Measurements from ENCODE around the gene PHKB.

Gene PHKB

DNA sequence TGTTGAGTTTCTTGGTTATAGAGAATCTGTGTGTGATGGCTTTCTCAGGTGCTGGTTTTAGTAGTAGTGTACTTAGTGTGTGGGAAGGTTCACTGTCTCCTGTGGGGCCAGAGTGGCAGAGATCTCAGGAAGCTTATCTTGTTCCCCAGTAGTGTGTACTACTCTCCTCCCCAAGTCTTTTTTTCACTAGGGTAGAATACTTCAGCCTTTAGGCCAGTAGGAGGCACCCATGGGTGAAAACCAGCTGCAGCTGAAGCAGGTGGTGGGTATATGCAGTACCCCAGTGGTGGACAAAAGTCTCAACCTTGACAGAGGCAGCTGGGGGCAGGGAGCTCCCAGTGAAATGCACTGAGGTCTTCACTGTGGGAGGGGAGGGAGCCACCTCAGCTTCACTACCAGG lies 109.9 kb downstream of the PHKB start:
- no peak for DNase-seq (ENCODE audit: low read depth)

DNA sequence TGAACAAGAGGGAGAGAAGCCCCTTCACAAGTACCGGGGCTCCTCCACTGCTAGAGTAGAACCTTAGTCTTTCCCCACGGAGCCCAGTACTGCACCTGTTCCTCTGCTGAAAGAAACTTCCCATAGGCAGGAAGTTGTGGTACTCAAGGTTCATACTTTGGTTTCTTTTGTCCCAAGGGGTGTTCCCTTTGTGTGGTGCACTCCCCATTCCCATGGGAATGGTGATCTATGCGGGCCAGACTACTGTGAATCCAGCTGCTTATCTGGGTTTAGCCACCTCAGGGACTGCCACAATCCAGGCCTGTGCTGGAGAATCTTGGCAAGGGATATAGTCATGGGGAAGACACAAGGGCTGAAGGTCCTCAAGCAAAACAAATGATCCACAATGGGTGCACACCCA lies 110.6 kb downstream of the PHKB start:
- no peak for DNase-seq (ENCODE audit: low read depth)

DNA sequence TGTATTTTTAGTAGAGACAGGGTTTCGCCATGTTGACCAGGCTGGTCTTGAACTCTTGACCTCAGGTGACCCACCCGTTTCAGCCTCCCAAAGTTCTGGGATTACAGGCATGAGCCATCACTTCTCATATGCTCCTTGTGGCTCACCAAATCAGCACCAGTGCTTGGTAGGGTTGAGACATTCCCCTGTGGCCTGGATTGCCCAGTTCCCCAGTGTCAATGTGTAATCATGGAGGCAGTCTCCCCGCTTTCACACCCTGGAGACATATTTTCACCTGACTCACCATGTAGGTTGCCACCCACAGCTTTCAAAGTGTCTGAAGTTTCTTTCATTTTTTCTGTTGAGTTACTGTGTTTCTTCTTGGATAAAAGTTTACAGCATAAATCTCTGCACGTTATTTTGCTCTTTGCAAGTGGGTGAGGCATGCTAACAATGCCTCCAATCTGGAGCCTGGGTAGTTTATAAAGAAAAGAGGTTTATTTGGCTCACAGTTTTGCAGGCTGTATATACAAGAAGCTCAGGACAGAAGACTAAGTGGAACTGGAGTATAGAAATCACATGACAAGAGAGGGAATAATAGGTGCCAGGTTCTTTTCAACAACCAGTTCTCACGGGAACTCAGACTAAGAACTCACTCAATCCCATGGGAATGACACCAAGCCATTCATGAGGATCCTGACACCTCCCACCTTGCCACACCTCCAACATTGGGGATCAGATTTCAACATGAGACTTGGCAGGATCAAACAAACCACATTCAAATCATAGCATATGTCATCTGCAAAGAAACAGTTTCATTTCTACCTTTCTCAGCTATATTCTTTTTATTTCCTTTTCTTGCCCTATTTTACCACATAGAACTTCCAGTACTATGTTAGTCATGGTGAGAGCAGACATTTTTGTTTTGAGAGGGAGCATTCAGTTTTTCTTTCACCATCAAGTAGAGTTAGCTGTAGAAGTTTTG lies 113.2 kb downstream of the PHKB start:
- DNase-seq (ENCODE audit: low read depth): peak; percentile 40

DNA sequence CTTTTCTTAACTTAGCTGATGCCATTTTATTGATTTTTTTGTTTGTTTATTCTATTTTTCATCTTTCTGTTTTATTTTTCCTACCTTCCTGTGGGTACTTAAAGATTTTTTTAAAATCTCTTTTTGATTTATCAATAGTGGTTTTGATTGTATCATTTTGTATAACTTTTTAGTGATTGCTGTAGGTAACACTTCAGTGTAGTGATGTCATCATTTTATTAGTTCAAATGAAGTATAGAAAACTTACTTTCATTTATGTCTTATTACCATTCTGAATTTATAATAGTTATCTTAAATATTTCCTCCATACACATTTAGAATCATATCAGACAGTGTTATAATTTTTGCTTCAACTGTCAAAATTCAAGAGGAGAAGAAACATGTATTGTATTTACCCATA lies 115.9 kb downstream of the PHKB start:
- no peak for DNase-seq (ENCODE audit: low read depth)

DNA sequence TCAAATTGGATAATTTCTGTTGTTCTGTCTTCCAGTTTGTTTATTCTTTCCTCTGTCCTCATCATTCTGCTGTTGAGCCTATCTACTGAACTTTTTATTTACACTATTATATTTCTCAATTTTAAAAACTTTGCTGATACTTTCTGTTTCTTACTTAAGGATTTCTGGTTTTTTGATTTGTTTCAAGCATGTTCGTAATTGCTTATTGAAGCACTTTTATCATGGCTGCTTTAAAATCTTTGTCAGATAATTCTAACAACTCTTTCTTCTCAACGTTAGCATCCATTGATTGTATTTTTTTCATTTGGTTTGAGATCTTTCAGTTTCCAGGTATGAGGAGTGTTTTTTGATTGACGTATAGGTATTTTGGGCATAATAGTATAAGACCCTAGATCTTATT lies 116.9 kb downstream of the PHKB start:
- DNase-seq (ENCODE audit: low read depth): no peak

DNA sequence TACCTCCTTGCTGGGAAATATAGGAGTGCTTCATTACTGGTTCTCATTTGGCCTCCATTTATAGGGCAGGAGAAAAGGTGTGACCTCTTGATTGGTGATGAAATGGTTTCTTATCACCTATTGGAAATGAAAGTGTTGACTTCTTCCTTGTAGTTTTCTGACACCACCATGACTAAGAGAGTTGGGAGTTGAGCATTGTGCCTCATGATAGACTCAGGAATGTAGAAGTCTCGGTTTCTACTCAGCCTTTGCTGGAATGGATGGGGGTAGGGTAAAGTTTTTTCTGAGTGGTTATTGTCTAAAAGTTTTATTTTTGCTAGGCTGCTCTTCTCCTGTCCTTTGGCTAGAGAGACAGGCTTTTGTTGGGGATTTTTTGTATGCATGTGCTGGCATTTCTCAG lies 117.4 kb downstream of the PHKB start:
- no peak for DNase-seq (ENCODE audit: low read depth)

DNA sequence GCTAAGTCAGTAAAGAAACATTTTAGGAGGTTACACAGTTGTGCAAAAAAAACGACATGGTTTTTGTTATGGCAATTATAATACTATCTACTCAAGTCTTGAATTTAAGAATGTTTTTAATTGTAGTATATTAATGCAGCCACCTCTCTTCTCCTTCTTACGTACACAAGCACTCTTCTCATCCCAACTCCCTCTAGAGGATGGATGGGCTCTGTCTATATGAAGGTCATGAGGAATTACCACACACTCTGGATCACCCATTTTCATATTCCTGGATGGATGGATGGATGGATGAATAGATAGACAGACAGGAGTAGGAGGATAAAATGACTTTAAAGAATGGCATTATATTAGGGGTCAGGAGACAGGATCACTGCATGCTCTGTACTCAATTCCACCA lies 120.0 kb downstream of the PHKB start:
- no peak for DNase-seq (ENCODE audit: low read depth)

DNA sequence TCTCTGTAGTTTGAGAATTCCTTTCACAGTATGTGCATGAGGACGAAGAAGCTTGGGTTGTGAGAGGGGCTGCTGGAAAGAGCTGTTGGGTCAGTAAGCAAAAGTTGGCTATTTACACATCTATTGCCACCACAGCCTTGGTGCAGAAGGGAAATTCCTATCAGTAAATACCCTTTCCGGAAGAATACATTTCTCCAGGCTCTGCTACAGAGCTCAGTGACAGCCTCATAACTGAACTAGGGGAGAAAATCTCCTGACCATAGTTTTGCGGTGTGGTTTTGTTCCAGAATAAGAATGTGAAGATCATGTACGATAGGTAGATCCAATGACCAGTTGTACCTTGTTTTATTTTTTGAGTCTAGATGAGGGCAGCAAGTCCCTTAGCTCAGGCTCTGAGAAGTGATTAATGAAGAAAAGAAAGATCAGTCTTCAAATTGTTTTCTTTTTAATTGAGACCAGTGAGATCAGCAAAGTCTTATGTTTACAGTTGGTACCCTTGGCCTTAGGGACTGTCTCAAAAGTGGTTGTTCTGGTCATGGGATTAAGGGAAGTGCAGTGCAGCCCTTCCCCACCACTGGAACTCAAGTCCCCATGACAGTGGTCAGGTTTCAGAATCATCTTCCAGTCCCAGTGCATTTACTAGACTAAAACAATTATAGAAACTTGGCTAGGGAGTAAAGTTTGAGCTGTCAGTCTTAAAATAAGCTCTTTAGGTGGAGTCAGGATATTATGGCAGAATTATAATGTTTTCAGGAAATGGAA lies 123.5 kb downstream of the PHKB start:
- no peak for DNase-seq (ENCODE audit: low read depth)

DNA sequence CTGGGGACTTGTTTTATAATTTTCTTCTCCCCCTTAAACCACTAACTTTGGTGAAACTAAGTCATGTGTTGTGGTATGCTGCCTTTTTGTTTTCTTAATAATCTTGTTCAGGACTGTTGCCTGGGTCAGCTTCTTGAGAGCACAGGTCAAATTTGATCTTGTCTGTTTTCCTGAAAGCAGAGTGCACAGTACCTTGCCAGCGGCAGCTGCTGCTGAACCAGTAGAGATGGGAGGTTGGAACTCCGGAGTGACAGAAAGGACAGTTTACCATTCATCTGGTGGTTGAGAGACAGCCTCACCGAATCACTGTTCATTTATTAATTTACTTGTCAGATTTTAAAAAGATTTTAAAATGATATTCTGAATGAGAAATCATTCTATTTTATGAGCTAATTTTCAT lies 125.0 kb downstream of the PHKB start:
- DNase-seq (ENCODE audit: low read depth): no peak

DNA sequence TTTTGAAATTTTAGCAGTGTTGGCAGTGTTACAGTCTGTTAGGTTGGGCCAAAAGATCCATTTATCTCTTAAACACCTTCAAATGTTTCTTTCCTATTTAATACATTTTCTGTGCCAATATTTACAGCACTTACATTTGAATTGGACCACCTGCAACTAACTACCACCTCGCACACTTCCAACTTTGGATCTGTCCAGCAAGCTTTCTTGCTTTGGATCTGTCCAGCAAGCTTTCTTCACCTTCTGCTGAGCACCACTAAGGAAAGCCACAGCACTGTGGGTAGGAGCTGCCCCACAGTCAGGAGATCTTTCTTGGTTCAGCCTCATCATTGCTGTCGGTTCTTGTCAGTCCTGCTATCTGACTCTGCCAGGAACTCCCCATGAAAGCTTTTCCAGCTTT lies 129.3 kb downstream of the PHKB start:
- DNase-seq (ENCODE audit: low read depth): no peak

DNA sequence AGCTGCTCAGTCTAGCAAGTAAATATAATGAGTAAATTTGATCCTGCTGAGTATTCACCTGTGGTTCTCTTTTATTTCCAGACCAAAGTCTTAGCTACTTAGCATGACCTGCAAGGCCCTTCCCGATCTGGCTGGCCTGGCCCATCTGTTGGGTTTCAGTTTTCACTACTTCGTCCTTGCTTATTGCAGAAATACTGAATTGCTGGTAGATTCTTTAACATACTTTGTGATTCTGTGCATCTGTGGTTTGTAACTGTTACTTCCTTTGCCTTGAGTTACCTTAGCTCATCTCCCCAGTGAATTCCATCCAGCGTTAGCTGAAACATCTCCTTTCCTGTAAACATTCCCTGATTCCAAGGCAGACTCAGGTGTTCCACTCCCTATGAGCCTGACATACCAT lies 131.1 kb downstream of the PHKB start:
- DNase-seq (ENCODE audit: low read depth): no peak

DNA sequence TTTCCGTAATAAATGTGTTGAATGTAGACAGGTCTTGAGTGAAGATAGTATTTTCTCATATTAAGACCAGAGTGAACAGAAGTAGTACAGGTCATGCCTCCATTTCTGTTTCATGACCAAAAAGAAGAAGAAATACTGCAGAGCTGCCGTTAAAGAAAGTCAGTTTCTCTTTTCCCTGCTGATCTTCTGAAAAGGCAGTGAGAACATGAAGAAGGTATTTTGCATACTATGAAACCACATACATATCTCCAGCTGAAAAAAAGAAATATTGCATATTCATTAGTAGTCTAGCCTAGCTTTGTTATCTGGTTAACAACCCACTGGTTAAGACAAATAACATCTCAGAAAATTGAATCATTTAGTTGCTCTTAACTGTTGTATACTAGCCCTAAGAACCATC lies 138.4 kb downstream of the PHKB start:
- no peak for DNase-seq (ENCODE audit: low read depth)

DNA sequence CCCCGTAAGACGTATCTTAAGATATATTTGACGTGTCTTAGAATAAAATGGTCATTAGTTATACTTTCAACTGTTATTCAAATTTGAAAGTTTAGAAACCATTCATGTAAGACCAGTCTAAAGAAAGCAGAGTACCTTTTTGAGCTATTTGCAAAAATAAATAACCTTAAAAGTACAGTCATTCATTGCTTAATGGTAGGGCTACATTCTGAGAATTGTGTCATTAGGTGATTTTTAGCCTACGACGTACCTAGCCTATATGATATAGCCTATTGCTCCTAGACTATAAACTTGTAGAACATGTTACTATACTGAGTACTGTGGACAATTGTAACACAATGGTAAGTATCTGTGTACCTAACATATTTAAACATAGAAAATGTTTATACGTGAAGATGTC lies 139.2 kb downstream of the PHKB start:
- DNase-seq (ENCODE audit: low read depth): no peak

DNA sequence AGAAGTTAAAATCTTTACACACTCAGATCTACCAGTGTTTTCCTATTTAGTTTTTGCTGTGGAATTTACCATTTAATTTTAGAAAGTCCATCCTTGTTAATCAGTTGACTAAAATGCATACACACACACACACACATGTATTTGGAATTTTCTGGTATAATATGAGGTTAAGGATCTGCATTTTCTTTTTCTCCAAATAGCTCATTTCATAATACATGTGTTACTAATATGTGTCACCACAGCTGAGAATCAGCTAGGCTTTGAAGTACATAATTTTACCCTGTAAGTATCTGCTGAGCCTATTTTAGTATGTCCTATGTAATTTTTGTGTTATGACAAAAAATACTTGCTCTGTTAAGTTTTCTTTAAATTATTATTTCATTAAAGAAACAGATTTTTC lies 143.2 kb downstream of the PHKB start:
- no peak for DNase-seq (ENCODE audit: low read depth)

DNA sequence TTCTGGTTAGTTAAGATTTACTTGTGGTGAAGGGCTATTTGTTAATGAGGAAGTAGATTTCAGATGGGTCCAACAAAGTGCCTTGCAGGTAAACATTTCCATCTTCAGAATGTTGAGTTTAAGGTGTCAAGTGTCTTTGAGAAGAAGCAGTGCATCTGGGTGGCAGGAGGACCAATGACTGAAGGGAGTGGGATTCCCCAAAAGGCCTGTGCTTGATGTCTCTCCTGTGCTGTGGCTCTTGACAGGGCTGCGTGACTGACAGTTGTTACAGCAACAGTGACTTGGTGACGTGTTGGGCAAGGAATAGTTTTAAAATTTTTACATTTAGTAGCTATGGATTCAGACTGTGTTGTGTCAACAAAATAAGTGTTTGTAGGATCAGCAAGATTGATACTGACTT lies 149.9 kb downstream of the PHKB start:
- DNase-seq (ENCODE audit: low read depth): no peak

DNA sequence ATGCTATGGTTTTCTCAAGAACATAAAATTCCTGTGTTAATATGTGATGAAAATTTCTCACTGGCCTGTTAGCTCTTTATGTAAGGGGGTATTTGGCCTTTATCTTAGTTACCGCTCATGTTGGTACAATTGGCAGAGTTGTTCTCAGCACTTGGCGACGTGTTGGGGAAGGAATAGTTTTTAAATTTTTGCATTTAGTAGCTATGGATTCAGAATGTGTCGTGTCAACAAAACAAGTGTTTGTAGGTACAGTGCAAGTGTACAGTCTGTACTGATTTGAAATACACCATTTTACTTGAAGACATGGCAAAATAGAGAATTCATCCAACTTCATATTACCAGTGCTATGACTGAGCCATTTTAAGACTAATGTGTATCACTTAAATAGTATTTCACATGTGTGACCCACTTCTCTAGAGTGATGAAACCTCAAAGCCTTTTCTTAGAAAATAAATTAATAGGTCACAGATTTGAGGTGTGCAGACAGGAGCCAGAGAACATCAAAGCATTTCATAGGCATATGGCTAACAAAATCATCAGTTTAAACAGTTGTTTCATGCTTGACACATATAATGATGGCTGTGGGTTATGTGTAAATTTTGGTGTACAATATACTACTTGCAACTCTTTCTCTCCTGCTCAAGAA lies 150.8 kb downstream of the PHKB start:
- no peak for DNase-seq (ENCODE audit: low read depth)

DNA sequence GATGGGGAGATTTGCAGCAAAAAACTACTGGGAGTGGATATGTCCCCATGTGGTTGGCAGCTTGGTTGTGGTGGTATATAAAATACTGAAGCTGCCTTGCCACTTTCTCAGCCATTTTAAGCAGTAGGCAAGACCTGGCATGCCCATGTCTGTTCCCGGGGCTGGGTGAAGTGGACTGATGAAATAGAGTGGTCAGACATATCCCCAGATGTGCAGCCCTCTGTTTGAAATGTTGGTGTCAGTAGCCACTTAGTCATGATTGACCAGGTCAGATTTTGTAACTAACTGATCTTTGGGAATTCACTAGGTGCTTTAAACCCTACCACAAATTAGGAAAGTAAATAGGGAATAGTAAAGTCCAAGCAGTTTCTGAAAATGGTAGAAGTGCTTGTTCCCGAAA lies 151.6 kb downstream of the PHKB start:
- no peak for DNase-seq (ENCODE audit: low read depth)

DNA sequence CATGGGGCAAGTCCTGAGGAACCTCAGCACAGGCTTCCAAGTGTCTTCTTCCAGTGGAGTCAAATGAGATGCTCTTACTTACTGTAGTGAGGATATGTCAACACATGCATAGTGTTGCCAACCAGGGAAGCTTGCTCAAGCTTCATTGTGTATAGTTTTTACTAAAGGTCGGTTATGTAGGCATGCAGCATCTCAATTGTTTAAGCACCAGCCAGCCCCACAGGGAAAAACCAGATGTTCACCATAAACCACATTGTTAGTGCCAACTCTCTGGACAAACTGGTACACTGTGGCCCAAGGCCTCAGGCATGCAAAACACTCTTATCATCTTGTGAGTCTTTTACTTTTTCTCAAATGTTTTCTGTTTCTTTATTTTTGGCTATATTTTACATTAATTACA lies 152.1 kb downstream of the PHKB start:
- DNase-seq (ENCODE audit: low read depth): no peak

DNA sequence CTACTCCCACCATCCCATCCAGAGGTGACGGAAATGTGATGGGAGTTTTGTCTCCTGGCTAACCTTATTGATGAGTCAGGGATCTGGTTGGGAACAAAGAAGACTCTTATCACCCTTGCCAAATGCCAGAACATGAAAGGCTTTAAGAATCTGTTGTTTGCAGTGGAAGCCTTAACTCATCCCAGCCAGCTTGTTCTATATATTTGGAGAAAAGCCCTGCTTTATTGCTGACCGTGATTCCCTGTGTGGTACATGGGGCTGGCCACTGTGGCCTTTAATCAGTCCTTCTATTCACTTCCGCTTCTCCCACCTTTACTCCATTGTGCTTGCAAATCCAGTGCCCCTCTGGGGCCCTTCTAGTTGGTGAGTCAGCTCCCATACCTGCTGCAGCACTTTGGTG lies 156.6 kb downstream of the PHKB start:
- DNase-seq (ENCODE audit: low read depth): no peak

DNA sequence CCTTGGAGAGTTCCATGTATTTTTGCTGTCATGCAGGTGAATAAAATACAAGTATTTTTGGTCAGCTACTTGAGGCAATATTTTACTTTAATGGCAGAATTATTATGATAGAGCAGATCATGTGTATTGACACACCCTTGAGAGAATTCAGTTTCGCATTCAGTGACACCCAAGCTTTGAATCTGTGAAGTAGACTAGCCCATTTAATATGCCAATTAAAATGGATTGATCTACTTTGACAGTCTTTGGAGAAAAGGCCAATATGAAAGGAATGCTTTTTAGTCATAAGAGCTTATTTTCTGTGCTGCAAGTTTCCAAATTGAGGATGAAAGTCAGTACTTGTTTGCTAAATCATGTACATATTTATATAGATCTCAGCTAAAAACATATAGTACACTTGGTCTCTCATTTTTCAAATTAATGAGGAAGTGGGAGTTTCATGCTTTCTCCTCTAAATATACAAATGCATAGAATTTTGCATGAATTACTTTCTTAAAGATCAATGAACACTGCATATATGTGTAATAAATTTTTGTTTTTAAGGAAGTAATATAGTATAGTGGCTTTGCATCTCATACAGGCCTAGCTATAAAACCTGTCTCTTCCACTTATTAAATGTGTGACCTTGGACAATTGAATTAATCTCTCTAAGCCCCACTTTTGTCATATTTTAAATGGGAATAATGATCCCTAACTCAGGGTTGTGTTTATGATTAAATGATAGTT lies 161.5 kb downstream of the PHKB start:
- no peak for DNase-seq (ENCODE audit: low read depth)

DNA sequence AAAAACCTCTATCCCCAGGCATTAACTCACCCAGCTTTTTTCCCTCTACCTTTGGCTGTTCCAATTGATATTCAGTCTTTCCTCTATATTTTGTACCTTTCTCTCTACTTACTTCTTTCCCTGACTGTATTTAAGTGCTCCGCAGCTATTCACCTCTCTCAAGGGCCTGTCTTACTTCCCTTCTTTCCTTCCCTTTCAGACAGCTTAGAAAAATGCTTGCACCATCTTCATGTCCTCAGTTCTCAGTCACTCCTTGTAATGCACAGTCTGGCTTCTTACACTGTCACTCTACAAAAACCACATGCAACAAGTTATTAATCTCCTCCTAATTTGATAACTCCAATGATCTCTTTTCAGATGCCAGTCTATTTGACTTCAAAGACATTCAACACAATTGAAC lies 163.4 kb downstream of the PHKB start:
- DNase-seq (ENCODE audit: low read depth): no peak

DNA sequence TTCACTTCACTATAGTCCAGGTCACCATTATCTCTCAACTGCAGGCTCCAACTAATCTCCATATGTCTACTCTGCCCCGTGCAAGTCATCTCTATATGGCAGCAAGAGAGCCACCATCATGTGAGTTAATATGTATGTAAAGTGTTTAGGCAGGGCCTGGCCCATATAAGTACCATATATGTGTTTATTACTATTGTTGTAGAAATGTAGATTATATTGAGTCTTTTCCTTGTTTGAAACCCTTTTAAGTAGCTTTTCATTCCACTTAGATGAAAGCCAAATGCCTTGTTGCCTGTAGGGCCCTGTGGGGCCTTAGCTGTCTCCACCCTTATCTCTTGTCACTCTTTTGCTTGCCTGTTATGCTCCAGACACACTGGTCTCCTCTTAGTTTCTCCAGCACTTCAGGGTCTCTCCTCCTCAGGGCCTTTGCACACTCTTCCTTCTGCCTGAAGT lies 164.0 kb downstream of the PHKB start:
- DNase-seq (ENCODE audit: low read depth): no peak

Measured in HS-27A (cell line).